Left lung (tissue), 10 donors: Measurements from ENCODE around the gene JADE2. TPM values are rescaled to one million over a fixed set of nuclear protein-coding genes. Genes with fewer than 3 reads are reported as not detected.
"Not testable (repeated sequence)": the region's sequence is repeated elsewhere in the genome, so short reads cannot be mapped to it uniquely, and the experiment has no call there.

Experiments
- ATAC-seq: fragments of 200-7000 bp; cut with Tn5 transposase; one replicate; pipeline ENCODE4 v1.9.1; 2020; ENCODE audit warnings: moderate library complexity
- DNase-seq, 4 donors: peaks; one replicate each; pipeline ENCODE4 v3.0.0-alpha.2; 2013 to 2020
- H3K27ac ChIP-seq, 2 donors: fragments of 200-600 bp; sonication (generic) in 1 of 2; one replicate each; pipeline versions ENCODE4 v1.5.0 to v1.8.0; 2020 to 2021
- H3K27me3 ChIP-seq, 2 donors: fragments of 200-600 bp; sonication (generic) in 1 of 2; one replicate each; pipeline versions ENCODE4 v1.5.0 to v1.8.0; 2020 to 2021
- H3K36me3 ChIP-seq, 2 donors: fragments of 200-600 bp; sonication (generic) in 1 of 2; one replicate each; pipeline versions ENCODE4 v1.5.0 to v1.8.0; 2020 to 2021
- H3K4me1 ChIP-seq, 2 donors: fragments of 200-600 bp; one replicate each; pipeline ENCODE4 v1.8.0; 2021
- H3K4me3 ChIP-seq, 2 donors: fragments of 200-600 bp; sonication (generic) in 1 of 2; one replicate each; pipeline versions ENCODE4 v1.5.0 to v1.8.0; 2020 to 2021; ENCODE audit warnings: mild to moderate bottlenecking in 1 of 2
- H3K9me3 ChIP-seq, 2 donors: fragments of 200-600 bp; sonication (generic) in 1 of 2; one replicate each; pipeline versions ENCODE4 v1.5.0 to v1.8.0; 2020 to 2021
- CTCF ChIP-seq, 2 donors: fragments of 200-600 bp; sonication (generic) in 1 of 2; IDR thresholded peaks; one replicate each; pipeline versions ENCODE4 v1.5.0 to v1.8.0; 2021; ENCODE audit warnings: antibody characterized with exemption in 2 of 2
- intact Hi-C, 2 donors: fragments of 100-400 bp; cut with DNase I; formaldehyde crosslinking; loops; one replicate each; pipeline versions ENCODE4 v1.11.2 to v1.14.2; 2022
- polyA plus RNA-seq, 6 donors: library from polyadenylated mRNA; unstranded; fragments of 120-200 nt; gene quantifications; one replicate each; pipeline ENCODE4 v1.2.1, GENCODE V29; 2013; ENCODE audit not compliant: insufficient read length in 6 of 6
- total RNA-seq, 2 donors: library from RNA; stranded (reverse); fragmentation: NEBNext Ultra II Directional; extraction: Animal tissue kit (Norgen Biotek cat#: 25700); gene quantifications; one replicate each; pipeline ENCODE4 v1.2.1, GENCODE V29; 2021
- donor health status: DM: no; HTN: yes; CAD: no.
- donor health status: DM: no; HTN: no; CAD: no.

The JADE2 gene
- total and polyA plus RNA-seq, 8 donors: 13.5 to 51.1 (median 17.3) TPM

- H3K27me3 ChIP-seq: no peaks in the 10 kb centered on the region
- H3K4me3 ChIP-seq: no peak overlapping the region
- intact Hi-C loops: no loop called here
- no peaks in the 10 kb centered on the region for H3K9me3 ChIP-seq
- no peaks in the 10 kb centered on the region for H3K36me3 ChIP-seq
- H3K27ac ChIP-seq: no peak overlapping the region
- H3K4me1 ChIP-seq: no peaks in the 10 kb centered on the region
- DNase-seq (no peak), ATAC-seq (no peak)
- no peak for TF ChIP-seq CTCF (IDR thresholded peaks at IDR 0.05)
These were observed 30.7 kb upstream of the JADE2 start for GRCh38 chr5:134494780-134495179.

- H3K36me3 ChIP-seq, H3K9me3 ChIP-seq, H3K27ac ChIP-seq, H3K4me3 ChIP-seq, DNase-seq, ATAC-seq, intact Hi-C loops, H3K27me3 ChIP-seq: not testable (repeated sequence)
- peaks cover 12 to 28% of the 10 kb centered on the region in 2 donors for H3K4me1 ChIP-seq
These were observed 25.6 kb upstream of the JADE2 start for GRCh38 chr5:134499905-134500304.

- Histone ChIP-seq H3K27ac (no peak overlapping the region), H3K4me3 (no peak overlapping the region), H3K9me3 (no peaks in the 10 kb centered on the region), H3K36me3 (no peaks in the 10 kb centered on the region), H3K27me3 (no peaks in the 10 kb centered on the region), H3K4me1 (peaks cover 16 to 38% of the 10 kb centered on the region in 2 donors)
- ATAC-seq: no peak
- intact Hi-C loops: no loop called here
- TF ChIP-seq CTCF (IDR thresholded peaks at IDR 0.05): no peak
- peak in 1 of 4 donors; percentile 20 for DNase-seq
These were observed 24.6 kb upstream of the JADE2 start for GRCh38 chr5:134500699-134501430.

GRCh38 chr5:134502259-134502658 lies 23.2 kb upstream of the JADE2 start:
- no peak for TF ChIP-seq CTCF (IDR thresholded peaks at IDR 0.05)
- Histone ChIP-seq H3K36me3 (no peaks in the 10 kb centered on the region), H3K4me1 (peaks cover 21 to 51% of the 10 kb centered on the region in 2 donors), H3K9me3 (no peaks in the 10 kb centered on the region), H3K27me3 (no peaks in the 10 kb centered on the region), H3K4me3 (no peak overlapping the region), H3K27ac (peak overlapping the region; percentile 13 to 83)
- ATAC-seq (no peak), DNase-seq (peak in 1 of 4 donors; percentile 1)
- intact Hi-C loops: no loop called here

- DNase-seq: peak in 2 of 4 donors; percentile 18 to 76
- Histone ChIP-seq H3K27ac (peak overlapping the region; percentile 83 to 84), H3K9me3 (no peaks in the 10 kb centered on the region), H3K4me1 (peaks cover 21 to 51% of the 10 kb centered on the region in 2 donors), H3K36me3 (no peaks in the 10 kb centered on the region), H3K4me3 (no peak overlapping the region), H3K27me3 (no peaks in the 10 kb centered on the region)
- no peak for TF ChIP-seq CTCF (IDR thresholded peaks at IDR 0.05)
- intact Hi-C loops: no loop called here
- peak; percentile 70 for ATAC-seq
These were observed 22.2 kb upstream of the JADE2 start for GRCh38 chr5:134503088-134503936.
